ENCODE measurements around the gene PPP1R15A. TPM values are rescaled to one million over a fixed set of nuclear protein-coding genes. Genes with fewer than 3 reads are reported as not detected.

PPP1R15A gene
- total and polyA plus RNA-seq, 2 of the 8 experiments (the other 6 are each of a cell fraction or from before 2014, with no cell fraction given), result 4.1 to 14.0 TPM

- CTCF ChIA-PET (ENCODE audit: partially characterized antibody), result interaction anchor here (0.6 to 2.9 kb wide), 5 partner anchors 24 to 322 kb away, joined by 3 to 9 read pairs (median 5); no protein-coding TSS in a partner anchor
- Histone ChIP-seq H3K4me3 (ENCODE audit: extremely low read depth in 1 of 4, insufficient read depth in 2 of 4, low read depth in 3 of 4, low read length in 4 of 4) (no peak overlapping the region), H3K4ac (replicated peaks; ENCODE audit: insufficient read length, low read depth, low read length) (no peak overlapping the region), H3K14ac (ENCODE audit: insufficient read length) (no peak overlapping the region), H3K56ac (replicated peaks; ENCODE audit: insufficient read length, low read depth, low read length) (no peak overlapping the region), H3K9ac (replicated peaks in 1 of 4; ENCODE audit: extremely low read depth in 1 of 4, low read depth in 3 of 4, low read length in 3 of 4) (no peak overlapping the region), H3K23me2 (ENCODE audit: low read depth, low read length) (peaks cover 6% of the 10 kb centered on the region; the same call in 1 of the 2 replicates), H4K20me1 (replicated peaks in 1 of 2; ENCODE audit: control insufficient read depth in 1 of 2, insufficient read depth in 2 of 2, low read length in 2 of 2) (no peaks in the 10 kb centered on the region), H2BK15ac (ENCODE audit: low read length) (no peak overlapping the region), H4K91ac (replicated peaks; ENCODE audit: insufficient read length, low read length) (no peak overlapping the region), H3K9me3 (ENCODE audit: insufficient read depth in 2 of 2, low read depth in 1 of 2, low read length in 1 of 2) (no peaks in the 10 kb centered on the region), H2BK20ac (ENCODE audit: low read length) (no peak overlapping the region), H2BK120ac (replicated peaks; ENCODE audit: low read depth, low read length) (no peak overlapping the region), H3K79me1 (ENCODE audit: low read depth, low read length) (no peaks in the 10 kb centered on the region), H4K8ac (ENCODE audit: extremely low read depth, insufficient read depth, low read length) (peak overlapping the region; percentile 16; the same call in 1 of the 2 replicates), H2AFZ (ENCODE audit: low read length) (no peak overlapping the region), H3K4me2 (ENCODE audit: insufficient read depth in 1 of 2, low read depth in 2 of 2, low read length in 2 of 2) (no peak overlapping the region), H2AK5ac (ENCODE audit: low read depth, low read length) (no peak overlapping the region), H3K4me1 (replicated peaks in 1 of 4; ENCODE audit: control insufficient read depth in 3 of 4, insufficient read depth in 4 of 4, low read length in 3 of 4) (peaks cover 0 to 16% (median 10%) of the 10 kb centered on the region in 4 experiments; a peak in 6 of 7 replicates), H3K18ac (ENCODE audit: extremely low read depth, low read length) (no peak overlapping the region), H3K27ac (ENCODE audit: low read depth, low read length) (no peak overlapping the region), H3K27me3 (replicated peaks in 1 of 4; ENCODE audit: control insufficient read depth in 3 of 4, extremely low read depth in 1 of 4, insufficient read depth in 3 of 4, low read length in 3 of 4) (no peaks in the 10 kb centered on the region), H4K5ac (ENCODE audit: insufficient read length, low read depth, low read length) (no peak overlapping the region), H3K79me2 (ENCODE audit: control insufficient read depth in 1 of 2, insufficient read depth in 2 of 2, low read length in 2 of 2) (no peaks in the 10 kb centered on the region), H3K23ac (ENCODE audit: insufficient read length) (no peak overlapping the region), H3K36me3 (ENCODE audit: control insufficient read depth in 2 of 4, insufficient read depth in 4 of 4, low read length in 3 of 4) (no peaks in the 10 kb centered on the region; a peak in 1 of 8 replicates), H2BK5ac (ENCODE audit: low read depth, low read length) (no peak overlapping the region), H2BK12ac (ENCODE audit: low read depth, low read length) (no peak overlapping the region)
- WGBS, 2 experiments (ENCODE audit: extremely low coverage in 1 of 2, insufficient coverage in 1 of 2, insufficient read length in 1 of 2, insufficient replicate concordance in 2 of 2, low coverage in 1 of 2, low lambda C conversion rate in 2 of 2, missing lambda C conversion rate in 1 of 2), result 84% methylated on average over 6 of the region's 6 CpGs; no CpG with 5 or more reads in 1 of the 2 experiments
- POLR2A ChIA-PET (ENCODE audit: partially characterized antibody), result interaction anchor here (0.6 to 2.6 kb wide), 6 partner anchors 9 to 99 kb away, joined by 3 to 12 read pairs (median 5); partner anchors contain the start of gene FTL
- DNase-seq (ENCODE audit: low read depth in 1 of 2, low spot score in 2 of 2) (no peak), FAIRE-seq (no peak)
- no peak for TF ChIP-seq CEBPB (IDR thresholded peaks at IDR 0.05; ENCODE audit: low read depth, low read length)
- TF ChIP-seq JUN (IDR thresholded peaks at IDR 0.05; ENCODE audit: low read depth, low read length), result no peak
- no peak for TF ChIP-seq POU5F1 (IDR thresholded peaks at IDR 0.05; ENCODE audit: low read depth, low read length)
- no peak for TF ChIP-seq SIRT6 (IDR thresholded peaks at IDR 0.05; ENCODE audit: low read length)
- no peak for TF ChIP-seq TCF12 (IDR thresholded peaks at IDR 0.05; ENCODE audit: low read depth, low read length)
- no peak for TF ChIP-seq GTF2F1 (IDR thresholded peaks at IDR 0.05; ENCODE audit: borderline replicate concordance, low read depth, low read length)
- no peak for TF ChIP-seq EZH2 (IDR thresholded peaks at IDR 0.05; ENCODE audit: low read depth, low read length, severe bottlenecking)
- TF ChIP-seq E2F6 (IDR thresholded peaks at IDR 0.05), result no peak
- no peak for TF ChIP-seq SP1 (IDR thresholded peaks at IDR 0.05; ENCODE audit: low read depth, low read length)
These were observed 5.5 kb upstream of the PPP1R15A start for GRCh38 chr19:48866692-48867091.

Measured in H1 (cell line).